HUES6 (cell line): Measurements from ENCODE around the gene NLK.
A peak's percentile ranks its signal among the peaks of the same experiment; 100 is the strongest.
"Not testable (repeated sequence)": the region's sequence is repeated elsewhere in the genome, so short reads cannot be mapped to it uniquely, and the experiment has no call there.

Experiments used
- H3K27ac ChIP-seq: 2 replicates; pipeline ENCODE4 v1.7.0; 2013; ENCODE audit warnings: low read depth, mild to moderate bottlenecking, low read length, inconsistent platforms
- H3K27me3 ChIP-seq: 2 replicates; pipeline ENCODE4 v1.6.1; 2013; ENCODE audit warnings: low read length; ENCODE audit not compliant: control insufficient read depth, insufficient read depth
- H3K36me3 ChIP-seq: 2 replicates; pipeline ENCODE4 v1.6.1; 2013; ENCODE audit warnings: low read length; ENCODE audit not compliant: control insufficient read depth, insufficient read depth
- H3K4me1 ChIP-seq: 2 replicates; pipeline ENCODE4 v1.6.1; 2013; ENCODE audit warnings: low read length; ENCODE audit not compliant: control insufficient read depth, insufficient read depth
- H3K4me3 ChIP-seq: 2 replicates; pipeline ENCODE4 v1.5.1; 2013; ENCODE audit warnings: low read depth, low read length
- H3K9ac ChIP-seq: one replicate; pipeline ENCODE4 v1.6.1; 2013; ENCODE audit warnings: mild to moderate bottlenecking, low read length
- H3K9me3 ChIP-seq: 2 replicates; pipeline ENCODE4 v1.6.1; 2013; ENCODE audit warnings: low read depth, low read length; ENCODE audit not compliant: control insufficient read depth, insufficient read depth

The NLK gene

DNA sequence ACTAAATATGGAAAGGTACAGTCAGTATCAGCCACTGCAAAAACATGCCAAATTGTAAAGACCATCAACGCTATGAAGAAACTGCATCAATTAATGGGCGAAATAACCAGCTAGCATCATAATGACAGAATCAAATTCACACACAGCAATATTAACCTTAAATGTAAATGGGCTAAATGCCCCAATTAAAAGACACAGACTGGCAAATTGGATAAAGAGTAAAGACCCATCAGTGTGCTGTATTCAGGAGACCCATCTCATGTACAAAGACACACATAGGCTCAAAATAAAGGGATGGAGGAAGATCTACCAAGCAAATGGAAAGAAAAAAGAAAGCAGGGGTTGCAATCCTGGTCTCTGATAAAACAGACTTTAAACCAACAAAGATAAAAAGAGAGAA, 171.1 kb downstream of the NLK start:
- not testable (repeated sequence) for H3K4me3 ChIP-seq, H3K36me3 ChIP-seq, H3K27ac ChIP-seq, H3K9ac ChIP-seq, H3K27me3 ChIP-seq, H3K4me1 ChIP-seq
- H3K9me3 ChIP-seq: peaks cover 11% of the 10 kb centered on the region; the same call in 1 of the 2 replicates

GRCh38 chr17:28216052-28216451, 173.6 kb downstream of the NLK start:
- Histone ChIP-seq H3K9me3 (peaks cover 8% of the 10 kb centered on the region; the same call in 1 of the 2 replicates), H3K36me3 (no peaks in the 10 kb centered on the region), H3K27ac (no peak overlapping the region), H3K27me3 (no peaks in the 10 kb centered on the region), H3K4me3 (no peak overlapping the region), H3K9ac (no peak overlapping the region), H3K4me1 (no peaks in the 10 kb centered on the region)

- H3K4me3 ChIP-seq: no peak overlapping the region
- H3K9me3 ChIP-seq: peaks cover 9% of the 10 kb centered on the region
- no peak overlapping the region for H3K9ac ChIP-seq
- no peaks in the 10 kb centered on the region for H3K4me1 ChIP-seq
- H3K36me3 ChIP-seq: no peaks in the 10 kb centered on the region
- H3K27me3 ChIP-seq: no peaks in the 10 kb centered on the region
- no peak overlapping the region for H3K27ac ChIP-seq
These were observed 174.1 kb downstream of the NLK start for GRCh38 chr17:28216528-28216927.

DNA sequence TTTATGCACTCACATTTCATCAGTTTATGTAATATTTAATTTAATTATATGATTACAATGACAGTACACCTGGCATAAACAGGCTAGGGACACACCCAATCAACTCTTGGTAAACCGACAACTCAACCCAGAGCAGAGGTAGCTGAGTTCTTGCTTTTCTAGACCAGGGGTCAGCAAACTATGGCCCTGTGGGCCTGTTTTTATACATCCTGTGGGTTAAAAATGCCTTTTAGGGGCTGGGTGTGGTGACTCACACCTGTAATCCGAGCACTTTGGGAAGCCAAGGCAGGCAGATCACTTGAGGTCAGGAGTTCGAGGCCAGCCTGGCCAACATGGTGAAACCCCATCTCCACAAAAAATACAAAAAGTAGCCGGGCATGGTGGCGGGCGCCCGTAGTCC, 177.3 kb downstream of the NLK start:
- Histone ChIP-seq H3K4me1 (no peaks in the 10 kb centered on the region), H3K9me3 (peaks cover 18% of the 10 kb centered on the region), H3K9ac (no peak overlapping the region), H3K36me3 (no peaks in the 10 kb centered on the region), H3K27ac (no peak overlapping the region), H3K4me3 (no peak overlapping the region), H3K27me3 (no peaks in the 10 kb centered on the region)

GRCh38 chr17:28221751-28222414, 179.4 kb downstream of the NLK start:
- H3K4me3 ChIP-seq: no peak overlapping the region
- no peaks in the 10 kb centered on the region for H3K27me3 ChIP-seq

GRCh38 chr17:28225271-28225670, 182.8 kb downstream of the NLK start:
- H3K27ac ChIP-seq: no peak overlapping the region
- H3K9me3 ChIP-seq: peaks cover 18% of the 10 kb centered on the region
- H3K9ac ChIP-seq: no peak overlapping the region

More at GRCh38 chr17:28221751-28222414, 179.4 kb downstream of the NLK start:
- Histone ChIP-seq H3K9me3 (peaks cover 18% of the 10 kb centered on the region), H3K9ac (no peak overlapping the region), H3K4me1 (peaks cover 3% of the 10 kb centered on the region; the same call in 1 of the 2 replicates), H3K27ac (no peak overlapping the region), H3K36me3 (no peaks in the 10 kb centered on the region)

DNA sequence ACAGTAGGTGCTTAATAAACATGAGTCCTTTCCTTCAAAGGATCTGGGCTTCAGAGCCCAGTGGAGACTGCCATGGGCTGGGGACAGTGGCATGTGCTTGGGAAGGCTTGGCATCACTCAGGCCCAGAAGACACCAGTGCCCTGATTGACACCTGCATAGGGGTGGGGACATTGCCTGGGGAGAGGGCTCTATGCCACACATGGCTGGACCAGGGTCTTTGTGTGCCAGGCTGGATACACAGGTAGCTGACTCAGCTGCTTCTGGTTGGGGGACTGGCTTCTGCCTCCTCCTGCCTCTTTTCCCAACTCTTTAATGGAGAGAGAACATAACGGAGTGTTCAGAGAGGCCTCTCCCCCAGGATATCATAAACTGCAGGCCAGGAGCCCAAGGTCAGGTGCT, 183.4 kb downstream of the NLK start:
- H3K4me1 ChIP-seq: peaks cover 20% of the 10 kb centered on the region
- H3K9ac ChIP-seq: no peak overlapping the region
- H3K27ac ChIP-seq: no peak overlapping the region
- H3K27me3 ChIP-seq: no peaks in the 10 kb centered on the region
- H3K9me3 ChIP-seq: peaks cover 18% of the 10 kb centered on the region
- H3K4me3 ChIP-seq: no peak overlapping the region
- H3K36me3 ChIP-seq: no peaks in the 10 kb centered on the region

More at GRCh38 chr17:28225271-28225670, 182.8 kb downstream of the NLK start:
- H3K36me3 ChIP-seq: no peaks in the 10 kb centered on the region
- no peak overlapping the region for H3K4me3 ChIP-seq
- H3K27me3 ChIP-seq: no peaks in the 10 kb centered on the region
- peaks cover 19% of the 10 kb centered on the region for H3K4me1 ChIP-seq

DNA sequence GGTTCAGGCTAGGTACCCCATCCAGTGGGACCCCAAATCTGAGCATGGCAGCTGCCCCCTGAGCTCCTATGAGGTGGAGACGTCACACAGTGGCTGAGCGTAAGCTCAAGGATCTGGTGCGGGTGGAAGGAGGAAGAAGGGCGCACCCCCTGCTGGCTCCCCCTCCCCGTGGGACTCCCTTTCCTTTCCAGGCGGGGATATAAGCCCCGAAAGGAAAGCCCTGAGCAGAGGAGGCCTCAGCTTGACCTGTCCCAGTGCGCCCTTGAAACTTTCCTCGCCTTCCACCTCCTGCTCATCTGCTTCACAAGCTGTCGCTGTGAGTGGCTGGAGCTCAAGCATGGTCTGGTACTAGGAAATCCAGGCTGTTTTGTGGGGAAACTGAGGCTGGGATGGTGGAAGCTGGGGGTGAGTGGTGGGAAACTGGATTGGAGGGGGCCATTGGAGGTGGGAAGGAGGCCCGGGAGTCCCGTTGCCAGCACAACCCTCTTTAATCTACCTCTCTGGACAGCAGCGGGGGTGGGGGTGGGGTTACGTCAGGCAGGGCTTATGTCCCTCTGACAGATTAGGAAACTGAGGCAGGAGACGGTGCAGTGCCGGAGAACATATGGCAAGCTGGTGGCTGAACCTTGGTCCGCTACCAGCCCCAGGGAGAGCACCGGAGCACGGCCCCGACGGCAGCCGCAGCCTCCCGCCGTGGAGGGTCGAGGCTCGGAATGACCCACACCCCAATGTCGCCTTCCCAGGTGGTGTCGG, 184.3 kb downstream of the NLK start:
- H3K4me3 ChIP-seq: peak overlapping the region; percentile 85
- H3K27ac ChIP-seq: no peak overlapping the region

DNA sequence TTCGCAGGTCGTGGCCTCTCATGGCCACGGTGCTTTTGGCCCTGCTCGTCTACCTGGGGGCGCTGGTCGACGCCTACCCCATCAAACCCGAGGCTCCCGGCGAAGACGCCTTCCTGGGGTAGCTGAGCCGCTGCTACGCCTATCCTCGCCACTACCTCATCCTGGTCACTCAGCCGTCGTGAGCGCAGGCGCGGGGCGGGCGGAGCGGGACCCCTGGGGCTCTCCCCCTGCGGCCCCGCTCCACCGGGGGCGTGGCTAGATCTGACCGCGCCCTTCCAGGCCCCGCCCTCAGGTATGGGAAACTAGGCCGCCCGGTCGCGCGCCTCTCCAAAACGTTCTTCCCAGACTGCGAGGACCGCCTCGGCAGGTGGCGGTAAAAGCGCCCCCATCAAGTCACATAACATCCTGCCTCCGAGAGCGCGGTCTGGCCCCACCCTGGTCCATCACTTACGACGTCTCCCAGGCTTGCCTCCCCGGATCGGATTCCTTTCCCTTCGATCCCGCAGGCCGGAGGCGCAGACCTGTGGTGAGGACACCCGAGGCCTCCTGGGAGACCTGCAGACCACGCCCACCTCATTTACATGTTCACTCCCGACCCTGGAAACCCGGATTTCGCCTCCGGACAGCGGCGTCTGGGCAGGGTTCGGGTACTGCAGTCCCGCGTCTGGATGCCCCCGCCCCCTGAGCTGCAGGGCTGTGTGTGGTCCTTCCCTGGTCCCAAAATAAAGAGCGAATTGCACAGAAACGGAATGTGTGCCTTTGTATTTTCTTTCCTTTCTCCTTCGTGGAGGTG, 185.0 kb downstream of the NLK start:
- Histone ChIP-seq H3K4me1 (peaks cover 20% of the 10 kb centered on the region), H3K9ac (peak overlapping the region; percentile 84), H3K36me3 (no peaks in the 10 kb centered on the region), H3K27ac (peak overlapping the region; percentile 68), H3K9me3 (peaks cover 4% of the 10 kb centered on the region), H3K27me3 (no peaks in the 10 kb centered on the region), H3K4me3 (peak overlapping the region; percentile 85)

More for the DNA sequence above, 184.3 kb downstream of the NLK start:
- peaks cover 20% of the 10 kb centered on the region for H3K4me1 ChIP-seq
- no peaks in the 10 kb centered on the region for H3K36me3 ChIP-seq
- no peaks in the 10 kb centered on the region for H3K27me3 ChIP-seq
- H3K9me3 ChIP-seq: peaks cover 12% of the 10 kb centered on the region
- peak overlapping the region; percentile 63 for H3K9ac ChIP-seq

GRCh38 chr17:28228109-28228840, 185.8 kb downstream of the NLK start:
- H3K4me3 ChIP-seq: peak overlapping the region; percentile 85
- peaks cover 20% of the 10 kb centered on the region for H3K4me1 ChIP-seq
- no peaks in the 10 kb centered on the region for H3K36me3 ChIP-seq
- H3K27ac ChIP-seq: no peak overlapping the region; the same call in 1 of the 2 replicates
- H3K9ac ChIP-seq: peak overlapping the region; percentile 84
- no peaks in the 10 kb centered on the region for H3K9me3 ChIP-seq
- no peaks in the 10 kb centered on the region for H3K27me3 ChIP-seq
